Nephron (organoid): Measurements from ENCODE around the gene EMX1.

Experiments used
- H3K27ac Mint-ChIP-seq, 3 experiments: 2 replicates each; pipeline ENCODE4 v1.8.0; 2020; ENCODE audit warnings: mixed read lengths in 3 of 3, mild to moderate bottlenecking in 2 of 3, moderate library complexity in 1 of 3
- H3K27me3 Mint-ChIP-seq: 2 replicates; pipeline ENCODE4 v1.8.0; 2021; ENCODE audit warnings: low read depth, mild to moderate bottlenecking, moderate library complexity, mixed read lengths
- H3K36me3 Mint-ChIP-seq: 2 replicates; pipeline ENCODE4 v1.8.0; 2020; ENCODE audit warnings: low read depth, mixed read lengths
- H3K4me1 Mint-ChIP-seq: 2 replicates; pipeline ENCODE4 v1.8.0; 2020; ENCODE audit warnings: mixed read lengths
- H3K4me3 Mint-ChIP-seq, 3 experiments: 2 replicates each; pipeline ENCODE4 v1.8.0; 2020; ENCODE audit warnings: mild to moderate bottlenecking in 3 of 3, mixed read lengths in 3 of 3, moderate library complexity in 2 of 3
- H3K9me3 Mint-ChIP-seq: 2 replicates; pipeline ENCODE4 v1.8.0; 2020; ENCODE audit warnings: mixed read lengths
- TF ChIP-seq, protein P1 (sequence below), 3 experiments: fragments of 200-600 bp; sonication (generic); IDR thresholded peaks; one replicate each; pipeline ENCODE4 v1.5.0; 2021; ENCODE audit warnings: antibody characterized with exemption in 3 of 3; ENCODE audit not compliant: unreplicated experiment in 3 of 3

Gene EMX1

DNA sequence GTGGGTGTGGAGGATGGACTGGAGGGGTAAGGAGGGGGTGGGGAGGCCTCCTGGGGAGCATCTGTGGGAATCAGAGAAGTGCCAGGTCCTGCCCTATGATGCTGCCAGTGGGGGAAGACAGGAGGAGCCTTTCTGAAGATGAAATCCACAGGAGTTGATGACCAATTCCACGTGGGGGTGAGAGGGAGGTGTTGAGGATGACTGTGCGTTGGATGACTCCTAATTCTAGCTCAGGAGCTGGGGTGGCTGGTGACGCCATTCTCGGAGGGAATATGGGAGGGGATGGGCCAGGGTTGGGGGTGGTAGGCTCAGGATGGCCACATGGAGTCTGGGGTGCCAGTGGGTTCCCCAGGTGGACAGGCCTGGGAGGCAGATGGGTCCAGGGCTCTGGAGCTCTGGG, 32.3 kb downstream of the EMX1 start:
- H3K27me3 Mint-ChIP-seq, result peaks cover 3% of the 10 kb centered on the region
- H3K27ac Mint-ChIP-seq, result no peak overlapping the region
- H3K4me1 Mint-ChIP-seq, result no peaks in the 10 kb centered on the region
- H3K4me3 Mint-ChIP-seq, result no peak overlapping the region
- no peaks in the 10 kb centered on the region for H3K9me3 Mint-ChIP-seq
- TF ChIP-seq, protein P1, sequence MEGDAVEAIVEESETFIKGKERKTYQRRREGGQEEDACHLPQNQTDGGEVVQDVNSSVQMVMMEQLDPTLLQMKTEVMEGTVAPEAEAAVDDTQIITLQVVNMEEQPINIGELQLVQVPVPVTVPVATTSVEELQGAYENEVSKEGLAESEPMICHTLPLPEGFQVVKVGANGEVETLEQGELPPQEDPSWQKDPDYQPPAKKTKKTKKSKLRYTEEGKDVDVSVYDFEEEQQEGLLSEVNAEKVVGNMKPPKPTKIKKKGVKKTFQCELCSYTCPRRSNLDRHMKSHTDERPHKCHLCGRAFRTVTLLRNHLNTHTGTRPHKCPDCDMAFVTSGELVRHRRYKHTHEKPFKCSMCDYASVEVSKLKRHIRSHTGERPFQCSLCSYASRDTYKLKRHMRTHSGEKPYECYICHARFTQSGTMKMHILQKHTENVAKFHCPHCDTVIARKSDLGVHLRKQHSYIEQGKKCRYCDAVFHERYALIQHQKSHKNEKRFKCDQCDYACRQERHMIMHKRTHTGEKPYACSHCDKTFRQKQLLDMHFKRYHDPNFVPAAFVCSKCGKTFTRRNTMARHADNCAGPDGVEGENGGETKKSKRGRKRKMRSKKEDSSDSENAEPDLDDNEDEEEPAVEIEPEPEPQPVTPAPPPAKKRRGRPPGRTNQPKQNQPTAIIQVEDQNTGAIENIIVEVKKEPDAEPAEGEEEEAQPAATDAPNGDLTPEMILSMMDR (IDR thresholded peaks at IDR 0.05; ENCODE audit: unreplicated experiment in 3 of 3), result no peak
- peaks cover 4% of the 10 kb centered on the region for H3K36me3 Mint-ChIP-seq

DNA sequence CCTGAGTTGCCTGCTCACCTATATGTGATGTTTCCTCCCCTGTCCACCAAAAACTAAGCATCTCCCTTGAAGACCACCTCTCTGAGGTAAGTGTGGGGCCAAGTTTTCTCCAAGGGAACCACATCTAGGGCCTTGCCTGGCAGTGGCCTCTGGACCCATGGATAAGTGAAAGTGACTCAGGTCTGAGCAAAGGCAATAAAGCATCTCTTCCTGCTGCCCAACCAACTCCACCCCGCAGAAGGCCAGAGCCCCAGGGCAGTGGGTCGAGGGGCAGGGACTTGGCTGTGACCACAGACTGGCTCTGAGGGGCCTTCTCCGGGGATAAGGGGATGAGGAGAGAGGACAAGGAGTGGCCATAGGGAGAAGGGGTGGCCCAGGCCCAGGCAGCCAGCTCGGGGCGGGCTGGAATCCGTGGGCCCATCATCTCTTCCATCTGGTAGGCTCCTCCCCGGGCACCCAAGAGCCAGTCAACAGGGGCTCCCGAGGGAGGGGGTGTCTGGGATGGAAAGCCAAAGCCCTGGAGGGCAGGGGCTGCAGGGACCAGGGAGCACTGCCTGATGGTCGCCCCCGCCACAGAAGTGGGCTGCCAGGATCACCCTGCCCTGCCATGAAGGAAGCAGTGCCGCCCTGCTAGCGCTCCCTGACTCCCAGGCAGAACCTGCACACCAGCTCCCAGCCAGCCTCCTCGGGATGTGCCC, 33.4 kb downstream of the EMX1 start:
- Mint-ChIP-seq H3K27me3 (peaks cover 3% of the 10 kb centered on the region), H3K4me3 (no peak overlapping the region), H3K9me3 (no peaks in the 10 kb centered on the region), H3K27ac (no peak overlapping the region), H3K4me1 (peaks cover 5% of the 10 kb centered on the region), H3K36me3 (no peaks in the 10 kb centered on the region)
- TF ChIP-seq, protein P1 (IDR thresholded peaks at IDR 0.05; ENCODE audit: unreplicated experiment in 3 of 3), result no peak

DNA sequence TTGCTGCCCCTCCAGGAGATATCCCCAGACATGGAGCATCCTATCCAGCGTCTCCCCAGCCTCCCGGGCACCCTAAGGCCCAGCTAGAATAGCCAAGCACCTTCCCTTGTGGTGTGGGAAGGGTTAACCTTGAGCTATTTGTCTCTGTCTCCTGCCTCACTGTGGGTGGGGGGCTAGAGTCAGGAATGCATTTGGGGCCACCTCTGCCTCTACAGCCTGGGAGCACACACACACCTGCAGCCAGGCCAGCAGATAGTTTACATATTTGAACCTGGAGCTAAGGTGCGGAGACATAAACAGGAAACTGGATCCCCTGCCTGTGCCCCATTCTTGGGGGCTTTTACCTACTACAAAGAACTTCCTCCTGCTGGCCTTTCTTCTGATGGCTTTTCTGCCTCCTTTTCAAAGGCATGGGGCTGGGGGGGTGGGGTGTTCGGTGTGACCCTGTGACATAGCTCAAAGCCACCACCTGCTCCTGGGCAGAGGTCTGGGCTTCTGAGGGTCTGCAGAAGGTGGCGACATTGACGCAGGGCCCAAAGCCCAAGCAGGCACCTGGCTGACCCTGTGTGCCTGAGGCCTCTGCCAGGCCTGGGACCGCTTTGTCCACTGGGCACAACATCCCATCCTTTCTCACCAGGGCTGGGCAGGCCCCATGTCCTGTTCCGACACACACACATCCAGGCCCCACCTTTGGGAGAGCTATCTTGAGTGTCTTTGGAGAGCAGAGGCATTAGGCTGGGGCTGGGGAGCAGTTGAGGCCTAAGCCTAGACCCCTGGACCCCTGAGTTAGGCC, 34.2 kb downstream of the EMX1 start:
- Mint-ChIP-seq H3K4me1 (peaks cover 5% of the 10 kb centered on the region), H3K27me3 (peaks cover 3% of the 10 kb centered on the region), H3K36me3 (no peaks in the 10 kb centered on the region), H3K4me3 (no peak overlapping the region), H3K27ac (peak overlapping the region in 1 of 3 experiments; percentile 41), H3K9me3 (no peaks in the 10 kb centered on the region)
- TF ChIP-seq, protein P1 (IDR thresholded peaks at IDR 0.05; ENCODE audit: unreplicated experiment in 3 of 3), result no peak

DNA sequence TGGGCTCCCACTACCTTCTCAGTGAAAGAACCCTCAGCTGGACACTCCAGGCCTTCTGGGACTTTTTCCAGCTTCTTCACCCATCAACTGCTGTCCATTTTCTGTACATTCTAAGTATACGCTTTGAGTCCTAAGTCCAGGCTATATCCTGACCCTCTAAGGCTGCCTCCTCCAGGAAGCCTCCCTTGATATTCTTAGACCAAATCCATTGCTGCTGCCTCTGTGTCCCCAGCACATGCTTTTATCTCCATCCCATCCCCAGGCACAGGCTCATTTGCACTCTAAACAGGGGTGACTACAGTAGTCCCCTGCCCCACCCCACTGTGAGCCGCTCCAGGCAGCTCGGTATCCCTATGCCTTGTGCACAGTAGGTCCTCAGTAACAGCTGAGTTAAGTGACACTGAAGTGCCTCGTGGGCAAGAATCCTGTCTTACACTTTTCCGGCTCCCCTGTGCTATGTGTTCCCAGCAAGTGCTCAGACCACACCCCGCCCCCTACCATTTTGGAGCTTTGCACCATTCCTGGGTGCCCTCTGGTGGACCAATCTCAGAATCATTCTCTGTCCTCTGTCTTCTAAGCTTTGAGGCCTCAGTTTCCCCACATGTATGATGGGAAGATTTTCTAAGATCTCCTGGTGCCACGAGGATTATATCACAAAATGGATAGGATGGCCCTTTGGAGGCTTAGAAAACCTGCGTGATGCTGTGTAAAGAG, 34.9 kb downstream of the EMX1 start:
- Mint-ChIP-seq H3K9me3 (no peaks in the 10 kb centered on the region), H3K36me3 (no peaks in the 10 kb centered on the region), H3K27ac (peak overlapping the region in 1 of 3 experiments; percentile 31), H3K4me1 (peaks cover 5% of the 10 kb centered on the region), H3K4me3 (no peak overlapping the region), H3K27me3 (peaks cover 3% of the 10 kb centered on the region)
- TF ChIP-seq, protein P1 (IDR thresholded peaks at IDR 0.05; ENCODE audit: unreplicated experiment in 3 of 3), result no peak

DNA sequence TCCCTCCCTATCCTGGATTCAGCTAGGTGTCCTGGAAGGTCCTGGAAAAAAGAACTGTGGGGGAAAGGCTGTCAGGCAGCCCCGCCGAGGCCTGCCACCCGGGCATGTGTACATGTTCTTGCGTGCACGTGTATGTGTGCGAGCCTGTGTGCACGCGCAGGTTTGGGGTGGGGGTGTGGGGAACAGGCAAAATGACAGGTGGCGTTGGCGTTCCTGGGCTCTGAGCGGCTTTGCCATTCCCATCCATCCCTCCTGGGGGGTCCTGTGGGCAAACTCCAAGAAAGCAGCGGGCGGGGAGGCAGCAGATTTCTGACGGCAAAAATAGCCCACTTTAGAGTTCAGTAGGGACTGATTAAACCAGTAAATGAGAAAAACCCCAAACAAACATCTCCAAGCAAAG, 35.6 kb downstream of the EMX1 start:
- Mint-ChIP-seq H3K4me1 (peaks cover 5% of the 10 kb centered on the region), H3K27me3 (peaks cover 3% of the 10 kb centered on the region), H3K36me3 (no peaks in the 10 kb centered on the region), H3K4me3 (no peak overlapping the region), H3K27ac (no peak overlapping the region), H3K9me3 (no peaks in the 10 kb centered on the region)
- TF ChIP-seq, protein P1 (IDR thresholded peaks at IDR 0.05; ENCODE audit: unreplicated experiment in 3 of 3), result no peak
